Effector memory CD8-positive, alpha-beta T cell (primary cell): ENCODE results near the gene KDM2A.

Experiments
- ATAC-seq: fragments of 150-1000 bp; cut with Tn5 transposase; replicated peaks from 2 replicates; pipeline ENCODE4 v1.10.0; 2021; ENCODE audit warnings: mild to moderate bottlenecking, moderate library complexity
- DNase-seq, 3 experiments: peaks; one replicate each; pipeline ENCODE4 v3.0.0; 2021
- H3K27ac Mint-ChIP-seq, 2 donors: one replicate each; pipeline ENCODE4 v1.8.0; 2022; ENCODE audit warnings: mild to moderate bottlenecking in 2 of 2, mixed read lengths in 2 of 2, moderate library complexity in 2 of 2
- H3K27me3 Mint-ChIP-seq, 2 donors: one replicate each; pipeline ENCODE4 v1.8.0; 2022; ENCODE audit warnings: mixed read lengths in 2 of 2
- H3K36me3 Mint-ChIP-seq: one replicate; pipeline ENCODE4 v1.8.0; 2022; ENCODE audit warnings: mild to moderate bottlenecking, moderate library complexity, mixed read lengths; ENCODE audit not compliant: insufficient read depth
- H3K4me1 Mint-ChIP-seq, 2 donors: one replicate each; pipeline ENCODE4 v1.8.0; 2022; ENCODE audit warnings: low read depth in 2 of 2, mixed read lengths in 2 of 2
- H3K4me3 Mint-ChIP-seq, 2 donors: one replicate each; pipeline ENCODE4 v1.8.0; 2022; ENCODE audit warnings: mild to moderate bottlenecking in 2 of 2, mixed read lengths in 2 of 2, moderate library complexity in 2 of 2
- H3K9me3 Mint-ChIP-seq, 2 donors: one replicate each; pipeline ENCODE4 v1.8.0; 2022; ENCODE audit warnings: mixed read lengths in 2 of 2

KDM2A gene

DNA sequence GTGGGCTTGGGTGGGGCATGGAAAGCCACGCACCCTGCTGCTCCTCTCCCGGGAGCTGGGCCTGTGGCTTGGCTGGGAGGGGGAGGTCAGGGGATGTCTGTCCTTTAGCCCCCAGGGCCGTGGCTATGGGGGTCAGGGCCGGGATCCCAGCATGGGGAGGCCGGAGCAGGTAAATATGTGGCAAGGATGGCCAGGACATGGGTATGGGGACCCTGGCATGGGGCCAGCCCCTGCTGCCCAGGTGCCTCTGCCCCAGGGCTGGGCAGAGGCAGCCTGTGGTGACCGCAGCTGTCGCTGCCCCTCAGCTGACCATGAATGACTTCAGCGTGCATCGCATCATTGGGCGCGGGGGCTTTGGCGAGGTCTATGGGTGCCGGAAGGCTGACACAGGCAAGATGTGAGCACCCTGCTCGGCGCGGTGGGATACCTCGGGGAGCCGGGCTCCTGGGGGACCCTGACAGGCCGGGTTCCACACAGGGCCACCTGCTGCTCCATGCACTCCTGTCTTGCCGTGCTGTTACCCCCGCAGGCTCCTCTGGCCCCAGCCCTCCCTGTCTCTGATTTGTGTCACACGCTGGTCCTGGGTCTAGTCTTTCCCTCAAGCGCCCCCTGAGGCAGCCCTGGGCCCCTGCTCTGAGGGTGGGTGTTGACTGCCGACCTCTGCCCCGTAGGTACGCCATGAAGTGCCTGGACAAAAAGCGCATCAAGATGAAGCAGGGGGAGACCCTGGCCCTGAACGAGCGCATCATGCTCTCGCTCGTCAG is 161.9 kb downstream of the KDM2A start:
- Mint-ChIP-seq H3K27me3 (no peaks in the 10 kb centered on the region), H3K9me3 (no peaks in the 10 kb centered on the region), H3K4me1 (peaks cover 39 to 44% of the 10 kb centered on the region in 2 donors), H3K4me3 (peak overlapping the region in 1 of 2 donors; percentile 21), H3K36me3 (peaks cover 96% of the 10 kb centered on the region), H3K27ac (peak overlapping the region in 1 of 2 donors; percentile 84)
- ATAC-seq (no peak), DNase-seq (no peak)

DNA sequence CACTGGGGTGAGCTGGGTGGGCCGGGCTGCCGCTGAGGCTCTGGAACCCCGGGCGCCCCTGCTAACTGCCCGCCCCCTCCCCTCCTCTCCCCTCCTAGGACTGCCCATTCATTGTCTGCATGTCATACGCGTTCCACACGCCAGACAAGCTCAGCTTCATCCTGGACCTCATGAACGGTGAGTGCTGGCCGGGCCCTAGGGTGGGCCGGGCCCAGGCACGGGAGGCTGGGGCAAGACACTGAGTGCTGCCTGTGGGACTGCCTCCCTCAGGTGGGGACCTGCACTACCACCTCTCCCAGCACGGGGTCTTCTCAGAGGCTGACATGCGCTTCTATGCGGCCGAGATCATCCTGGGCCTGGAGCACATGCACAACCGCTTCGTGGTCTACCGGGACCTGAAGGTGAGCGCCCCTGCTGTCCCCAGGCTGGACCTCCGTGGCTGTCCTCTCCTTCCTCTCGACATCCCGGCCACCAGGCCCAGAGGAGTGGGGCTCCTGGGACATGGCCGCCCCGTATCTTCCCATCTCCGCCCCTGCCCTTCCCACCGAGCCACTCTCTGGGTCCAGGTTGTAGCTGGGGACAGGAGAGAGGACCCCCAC is 162.6 kb downstream of the KDM2A start:
- H3K27ac Mint-ChIP-seq = peak overlapping the region in 1 of 2 donors; percentile 84

DNA sequence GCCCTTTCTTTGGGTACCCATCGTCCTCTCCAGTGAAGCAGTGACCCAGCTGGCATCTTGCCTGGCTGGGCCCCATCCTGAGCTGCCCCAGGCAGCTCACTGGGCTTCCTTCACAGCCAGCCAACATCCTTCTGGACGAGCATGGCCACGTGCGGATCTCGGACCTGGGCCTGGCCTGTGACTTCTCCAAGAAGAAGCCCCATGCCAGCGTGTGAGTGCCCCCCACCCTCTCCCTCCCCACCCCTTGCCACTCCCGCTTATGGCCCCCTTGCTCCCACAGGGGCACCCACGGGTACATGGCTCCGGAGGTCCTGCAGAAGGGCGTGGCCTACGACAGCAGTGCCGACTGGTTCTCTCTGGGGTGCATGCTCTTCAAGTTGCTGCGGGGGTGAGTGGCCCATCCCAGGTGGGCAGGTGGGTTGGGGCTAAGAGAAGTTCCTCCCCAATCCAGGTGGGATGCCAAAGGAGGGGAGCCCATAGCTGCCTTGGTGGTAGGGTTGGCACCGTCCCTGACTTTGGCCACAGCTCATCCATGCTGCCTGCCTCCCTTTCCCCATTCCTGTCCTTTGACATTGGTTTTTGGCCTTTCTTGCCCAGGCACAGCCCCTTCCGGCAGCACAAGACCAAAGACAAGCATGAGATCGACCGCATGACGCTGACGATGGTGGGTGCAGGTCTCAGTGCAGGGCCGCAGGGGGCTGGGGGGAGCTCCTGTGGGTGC is 163.3 kb downstream of the KDM2A start:
- Mint-ChIP-seq H3K36me3 (peaks cover 97% of the 10 kb centered on the region), H3K9me3 (no peaks in the 10 kb centered on the region), H3K27me3 (no peaks in the 10 kb centered on the region), H3K4me3 (peak overlapping the region in 1 of 2 donors; percentile 12), H3K4me1 (peaks cover 39 to 44% of the 10 kb centered on the region in 2 donors), H3K27ac (peak overlapping the region; percentile 19 to 84)
- no peak for ATAC-seq
- no peak for DNase-seq

More for the DNA sequence above, 162.6 kb downstream of the KDM2A start:
- DNase-seq (no peak), ATAC-seq (no peak)
- H3K36me3 Mint-ChIP-seq = peaks cover 96% of the 10 kb centered on the region
- H3K9me3 Mint-ChIP-seq = no peaks in the 10 kb centered on the region
- H3K27me3 Mint-ChIP-seq = no peaks in the 10 kb centered on the region
- H3K4me3 Mint-ChIP-seq = no peak overlapping the region
- peaks cover 38 to 44% of the 10 kb centered on the region in 2 donors for H3K4me1 Mint-ChIP-seq

DNA sequence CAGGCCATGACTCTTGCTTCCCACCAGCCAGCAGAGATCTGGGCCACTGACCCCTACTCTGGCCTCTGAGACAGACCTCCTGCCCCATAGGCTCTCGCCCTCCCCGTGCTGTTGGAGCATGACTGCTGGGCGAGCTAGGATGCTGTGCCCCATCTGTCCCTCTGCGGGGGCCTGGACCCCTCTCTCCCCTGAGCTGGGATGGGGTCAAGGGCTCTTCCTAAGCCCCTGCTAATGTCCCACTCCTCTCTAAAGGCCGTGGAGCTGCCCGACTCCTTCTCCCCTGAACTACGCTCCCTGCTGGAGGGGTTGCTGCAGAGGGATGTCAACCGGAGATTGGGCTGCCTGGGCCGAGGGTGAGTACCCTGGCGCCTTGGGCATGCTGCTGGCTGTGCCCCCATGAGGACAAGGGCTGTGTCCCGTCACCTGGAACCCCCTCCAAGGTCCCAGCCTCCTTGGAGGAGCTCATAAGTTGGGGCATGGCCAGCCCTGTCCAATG is 163.9 kb downstream of the KDM2A start:
- H3K27me3 Mint-ChIP-seq = no peaks in the 10 kb centered on the region
- peak overlapping the region; percentile 19 to 84 for H3K27ac Mint-ChIP-seq
- DNase-seq = no peak
- H3K4me3 Mint-ChIP-seq = no peak overlapping the region
- H3K9me3 Mint-ChIP-seq = no peaks in the 10 kb centered on the region
- no peak for ATAC-seq
- peaks cover 39 to 44% of the 10 kb centered on the region in 2 donors for H3K4me1 Mint-ChIP-seq
- peaks cover 97% of the 10 kb centered on the region for H3K36me3 Mint-ChIP-seq

DNA sequence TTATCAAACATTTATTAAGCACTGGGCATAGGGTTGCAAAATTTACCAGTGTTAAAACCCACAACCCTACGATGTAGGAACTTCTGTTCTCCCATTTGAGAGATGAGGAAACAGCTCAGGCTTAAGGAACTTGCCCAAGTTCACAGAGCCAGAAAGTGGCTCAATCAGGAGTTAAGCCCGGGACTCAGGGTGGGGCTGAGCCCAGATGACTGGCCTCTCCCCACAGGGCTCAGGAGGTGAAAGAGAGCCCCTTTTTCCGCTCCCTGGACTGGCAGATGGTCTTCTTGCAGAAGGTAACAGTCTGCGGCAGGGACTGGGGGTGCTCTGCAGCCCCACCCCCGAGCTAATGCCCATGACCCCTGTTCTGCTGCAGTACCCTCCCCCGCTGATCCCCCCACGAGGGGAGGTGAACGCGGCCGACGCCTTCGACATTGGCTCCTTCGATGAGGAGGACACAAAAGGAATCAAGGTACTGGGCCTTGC is 164.5 kb downstream of the KDM2A start:
- no peak for DNase-seq
- H3K27me3 Mint-ChIP-seq = no peaks in the 10 kb centered on the region
- no peak for ATAC-seq
- peaks cover 39 to 44% of the 10 kb centered on the region in 2 donors for H3K4me1 Mint-ChIP-seq
- H3K27ac Mint-ChIP-seq = peak overlapping the region in 1 of 2 donors; percentile 99
- peaks cover 98% of the 10 kb centered on the region for H3K36me3 Mint-ChIP-seq
- no peaks in the 10 kb centered on the region for H3K9me3 Mint-ChIP-seq
- no peak overlapping the region for H3K4me3 Mint-ChIP-seq

DNA sequence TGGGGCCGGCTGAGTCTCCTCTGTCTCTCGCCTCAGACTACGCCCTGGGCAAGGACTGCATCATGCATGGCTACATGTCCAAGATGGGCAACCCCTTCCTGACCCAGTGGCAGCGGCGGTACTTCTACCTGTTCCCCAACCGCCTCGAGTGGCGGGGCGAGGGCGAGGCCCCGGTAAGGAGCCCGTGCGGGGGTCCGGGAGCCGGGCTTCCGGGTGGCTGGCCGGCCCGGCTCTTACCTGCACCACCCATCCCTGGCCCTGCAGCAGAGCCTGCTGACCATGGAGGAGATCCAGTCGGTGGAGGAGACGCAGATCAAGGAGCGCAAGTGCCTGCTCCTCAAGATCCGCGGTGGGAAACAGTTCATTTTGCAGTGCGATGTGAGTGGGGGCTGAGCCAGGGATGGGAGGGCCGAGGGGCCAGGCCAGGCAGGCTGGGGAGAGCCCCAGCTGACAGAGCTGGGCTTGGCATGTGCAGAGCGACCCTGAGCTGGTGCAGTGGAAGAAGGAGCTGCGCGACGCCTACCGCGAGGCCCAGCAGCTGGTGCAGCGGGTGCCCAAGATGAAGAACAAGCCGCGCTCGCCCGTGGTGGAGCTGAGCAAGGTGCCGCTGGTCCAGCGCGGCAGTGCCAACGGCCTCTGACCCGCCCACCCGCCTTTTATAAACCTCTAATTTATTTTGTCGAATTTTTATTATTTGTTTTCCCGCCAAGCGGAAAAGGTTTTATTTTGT is 165.9 kb downstream of the KDM2A start:
- Mint-ChIP-seq H3K4me1 (peaks cover 34% of the 10 kb centered on the region in 2 donors), H3K27ac (peak overlapping the region in 1 of 2 donors; percentile 99), H3K9me3 (no peaks in the 10 kb centered on the region), H3K36me3 (peaks cover 94% of the 10 kb centered on the region), H3K27me3 (no peaks in the 10 kb centered on the region), H3K4me3 (no peak overlapping the region)
- DNase-seq (no peak), ATAC-seq (no peak)

DNA sequence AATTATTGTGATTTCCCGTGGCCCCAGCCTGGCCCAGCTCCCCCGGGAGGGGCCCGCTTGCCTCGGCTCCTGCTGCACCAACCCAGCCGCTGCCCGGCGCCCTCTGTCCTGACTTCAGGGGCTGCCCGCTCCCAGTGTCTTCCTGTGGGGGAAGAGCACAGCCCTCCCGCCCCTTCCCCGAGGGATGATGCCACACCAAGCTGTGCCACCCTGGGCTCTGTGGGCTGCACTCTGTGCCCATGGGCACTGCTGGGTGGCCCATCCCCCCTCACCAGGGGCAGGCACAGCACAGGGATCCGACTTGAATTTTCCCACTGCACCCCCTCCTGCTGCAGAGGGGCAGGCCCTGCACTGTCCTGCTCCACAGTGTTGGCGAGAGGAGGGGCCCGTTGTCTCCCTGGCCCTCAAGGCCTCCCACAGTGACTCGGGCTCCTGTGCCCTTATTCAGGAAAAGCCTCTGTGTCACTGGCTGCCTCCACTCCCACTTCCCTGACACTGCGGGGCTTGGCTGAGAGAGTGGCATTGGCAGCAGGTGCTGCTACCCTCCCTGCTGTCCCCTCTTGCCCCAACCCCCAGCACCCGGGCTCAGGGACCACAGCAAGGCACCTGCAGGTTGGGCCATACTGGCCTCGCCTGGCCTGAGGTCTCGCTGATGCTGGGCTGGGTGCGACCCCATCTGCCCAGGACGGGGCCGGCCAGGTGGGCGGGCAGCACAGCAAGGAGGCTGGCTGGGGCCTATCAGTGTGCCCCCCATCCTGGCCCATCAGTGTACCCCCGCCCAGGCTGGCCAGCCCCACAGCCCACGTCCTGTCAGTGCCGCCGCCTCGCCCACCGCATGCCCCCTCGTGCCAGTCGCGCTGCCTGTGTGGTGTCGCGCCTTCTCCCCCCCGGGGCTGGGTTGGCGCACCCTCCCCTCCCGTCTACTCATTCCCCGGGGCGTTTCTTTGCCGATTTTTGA is 166.8 kb downstream of the KDM2A start:
- H3K4me1 Mint-ChIP-seq = peaks cover 31 to 37% of the 10 kb centered on the region in 2 donors
- H3K9me3 Mint-ChIP-seq = no peaks in the 10 kb centered on the region
- H3K27ac Mint-ChIP-seq = peak overlapping the region; percentile 99
- ATAC-seq = peak; percentile 30
- peaks cover 93% of the 10 kb centered on the region for H3K36me3 Mint-ChIP-seq
- peak overlapping the region; percentile 85 to 88 for H3K4me3 Mint-ChIP-seq
- peak; percentile 54 to 74 (median 68) for DNase-seq
- H3K27me3 Mint-ChIP-seq = no peaks in the 10 kb centered on the region

DNA sequence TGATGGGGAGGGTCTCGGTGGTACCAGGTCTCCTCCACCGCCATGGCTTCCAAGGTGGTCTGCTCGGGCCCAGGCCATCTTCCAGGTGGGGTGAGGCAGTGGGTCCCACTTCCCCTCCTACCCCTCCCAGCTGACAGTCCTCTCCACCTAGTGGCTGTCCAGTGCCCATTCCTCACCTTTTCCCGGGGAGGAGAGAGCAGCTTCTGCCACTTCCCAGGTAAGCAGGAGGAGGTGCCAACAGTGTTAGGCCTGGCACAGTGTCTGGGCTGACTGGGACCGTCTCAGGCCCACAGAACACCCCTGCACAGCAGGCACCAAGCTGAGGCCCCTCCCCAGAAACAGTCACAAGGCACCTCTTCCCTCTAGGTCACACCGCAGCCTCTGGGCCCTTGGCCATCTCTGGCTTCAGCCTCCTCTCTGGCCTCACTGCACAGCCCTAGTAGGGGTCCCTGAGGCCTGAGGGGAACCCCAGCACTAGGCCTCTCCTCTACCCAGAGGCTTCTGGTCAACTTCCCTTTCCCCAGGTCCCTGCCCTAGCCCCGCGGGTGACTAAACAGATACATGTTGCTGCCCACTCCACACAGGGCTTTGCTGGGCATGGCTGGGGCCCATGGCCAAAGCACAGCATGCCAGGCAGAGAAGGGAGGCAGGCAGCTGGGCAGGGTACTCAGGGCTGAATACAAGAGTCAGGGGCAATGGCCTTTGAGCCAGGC is 167.7 kb downstream of the KDM2A start:
- ATAC-seq = no peak
- no peaks in the 10 kb centered on the region for H3K27me3 Mint-ChIP-seq
- H3K27ac Mint-ChIP-seq = peak overlapping the region; percentile 99
- no peak for DNase-seq
- peaks cover 93% of the 10 kb centered on the region for H3K36me3 Mint-ChIP-seq
- no peaks in the 10 kb centered on the region for H3K9me3 Mint-ChIP-seq
- H3K4me1 Mint-ChIP-seq = peaks cover 31 to 44% of the 10 kb centered on the region in 2 donors
- H3K4me3 Mint-ChIP-seq = peak overlapping the region; percentile 85 to 88

DNA sequence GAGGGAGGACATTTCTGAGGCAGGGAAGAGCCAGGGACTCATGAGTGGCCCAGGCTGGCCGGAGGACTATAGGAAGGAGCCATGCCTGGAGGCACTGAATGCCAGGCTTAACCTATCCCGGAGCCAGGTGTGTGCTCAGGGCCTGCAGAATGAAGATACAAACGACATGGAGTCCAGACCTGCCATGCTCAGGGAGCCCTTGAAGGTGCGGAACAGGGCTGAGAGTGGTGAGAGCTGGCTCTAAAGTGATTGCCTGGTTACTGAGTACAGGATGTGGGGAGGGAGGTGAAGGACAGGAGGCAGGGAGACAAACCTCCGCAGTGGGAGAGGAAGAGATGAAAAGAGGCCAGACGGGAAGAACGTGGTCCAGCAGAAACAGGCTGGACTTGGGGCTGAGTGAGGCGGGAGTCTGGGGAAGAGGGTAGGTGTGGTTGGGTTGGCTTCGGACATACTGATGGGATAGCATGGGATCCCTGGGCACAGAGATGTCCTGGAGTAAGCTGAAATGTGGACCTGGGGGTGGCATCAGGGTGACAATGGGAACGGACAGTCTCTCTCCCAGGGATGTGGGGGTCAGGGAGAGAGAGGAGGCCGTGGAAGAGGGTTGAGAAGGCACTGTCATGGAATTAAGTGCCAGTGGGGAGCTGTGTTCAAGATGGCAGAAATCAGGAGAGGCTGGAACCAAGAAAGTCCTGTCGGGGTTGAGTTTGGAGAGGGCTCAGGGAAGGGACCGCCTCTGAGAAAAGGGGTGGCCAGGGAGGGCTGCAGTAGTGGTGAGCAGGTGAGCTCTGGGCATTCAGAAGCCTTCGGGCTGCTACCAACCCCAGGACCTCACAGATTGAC is 168.5 kb downstream of the KDM2A start:
- Mint-ChIP-seq H3K27ac (peak overlapping the region; percentile 99), H3K4me1 (peaks cover 30 to 49% of the 10 kb centered on the region in 2 donors), H3K36me3 (peaks cover 93% of the 10 kb centered on the region), H3K9me3 (no peaks in the 10 kb centered on the region), H3K27me3 (no peaks in the 10 kb centered on the region), H3K4me3 (peak overlapping the region; percentile 85 to 88)
- DNase-seq = peak in 1 of 3 experiments; percentile 50
- peak; percentile 13 for ATAC-seq

DNA sequence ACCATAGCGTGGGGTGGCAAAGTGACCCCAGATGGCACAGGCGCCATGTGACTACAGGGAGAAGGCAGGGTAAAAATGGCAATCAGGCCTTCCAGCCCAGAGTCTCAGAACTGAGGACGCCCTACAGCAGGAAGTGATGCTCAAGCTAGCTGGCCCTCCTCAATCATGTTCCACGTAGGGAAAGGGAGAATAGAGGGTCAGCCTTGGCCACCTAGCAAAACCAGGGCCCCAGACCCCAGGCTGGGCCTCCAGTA is 169.1 kb downstream of the KDM2A start:
- peaks cover 92% of the 10 kb centered on the region for H3K36me3 Mint-ChIP-seq

More for the DNA sequence above, 169.1 kb downstream of the KDM2A start:
- Mint-ChIP-seq H3K27ac (peak overlapping the region; percentile 99), H3K4me3 (peak overlapping the region; percentile 85 to 88), H3K4me1 (peaks cover 35 to 55% of the 10 kb centered on the region in 2 donors), H3K9me3 (no peaks in the 10 kb centered on the region), H3K27me3 (no peaks in the 10 kb centered on the region)
- ATAC-seq = no peak
- DNase-seq = no peak
